ENCODE results near the gene USP4. TPM values are rescaled to one million over a fixed set of nuclear protein-coding genes. Genes with fewer than 3 reads are reported as not detected.

The USP4 gene
- total RNA-seq, 1 experiment from 2014 or later: 31.7 TPM

Small RNAs within 50 kb of the gene (microRNA-seq; reads per million reads assigned to microRNA genes)
- not detected for gene MIR4271 (ENCODE audit: borderline number of aligned reads)

Other genes starting within 250 kb of the USP4 start
- 105 TPM for gene QRICH1, start 246.0 kb downstream of the USP4 start, total RNA-seq (2021; ENCODE audit: unreplicated experiment)
- gene QARS1, start 235.3 kb downstream of the USP4 start, total RNA-seq (2021; ENCODE audit: unreplicated experiment): 346 TPM
- 92.8 TPM for gene USP19, start 219.2 kb downstream of the USP4 start, total RNA-seq (2021; ENCODE audit: unreplicated experiment)
- gene LAMB2, start 207.0 kb downstream of the USP4 start, total RNA-seq (2021; ENCODE audit: unreplicated experiment): 213 TPM
- 32.8 TPM for gene CCDC71, start 173.7 kb downstream of the USP4 start, total RNA-seq (2021; ENCODE audit: unreplicated experiment)
- 10.4 TPM for gene KLHDC8B, start 168.5 kb downstream of the USP4 start, total RNA-seq (2021; ENCODE audit: unreplicated experiment)
- 5.9 TPM for gene C3orf62, start 62.8 kb downstream of the USP4 start, total RNA-seq (2021; ENCODE audit: unreplicated experiment)
- 330 TPM for gene GPX1, start 18.3 kb upstream of the USP4 start, total RNA-seq (2021; ENCODE audit: unreplicated experiment)
- 497 TPM for gene RHOA, start 71.9 kb upstream of the USP4 start, total RNA-seq (2021; ENCODE audit: unreplicated experiment)
- gene TCTA, start 72.4 kb upstream of the USP4 start, total RNA-seq (2021; ENCODE audit: unreplicated experiment): 11.9 TPM
- gene AMT, start 82.4 kb upstream of the USP4 start, total RNA-seq (2021; ENCODE audit: unreplicated experiment): 4.8 TPM
- 11.3 TPM for gene NICN1, start 89.3 kb upstream of the USP4 start, total RNA-seq (2021; ENCODE audit: unreplicated experiment)
- gene DAG1, start 130.2 kb upstream of the USP4 start, total RNA-seq (2021; ENCODE audit: unreplicated experiment): 99.9 TPM
- gene BSN, start 214.4 kb upstream of the USP4 start, total RNA-seq (2021; ENCODE audit: unreplicated experiment): 1.5 TPM